ENCODE data around the gene OPA3. TPM values are rescaled to one million over a fixed set of nuclear protein-coding genes. Genes with fewer than 3 reads are reported as not detected.

The OPA3 gene
- total RNA-seq, 1 donor from 2014 or later: 6.6 TPM

GRCh38 chr19:45539459-45539858 lies 45.1 kb downstream of the OPA3 start:
- Histone ChIP-seq H3K9me3 (no peaks in the 10 kb centered on the region), H3K27ac (no peak overlapping the region), H3K4me3 (no peak overlapping the region), H3K36me3 (no peaks in the 10 kb centered on the region), H3K27me3 (no peaks in the 10 kb centered on the region), H3K4me1 (no peaks in the 10 kb centered on the region)
- TF ChIP-seq CTCF (IDR thresholded peaks at IDR 0.05) (no peak), POLR2A (IDR thresholded peaks at IDR 0.05) (no peak), POLR2AphosphoS5 (IDR thresholded peaks at IDR 0.05; ENCODE audit: insufficient read depth in 1 of 2, low read depth in 1 of 2) (no peak)
- intact Hi-C loops (cut with DNase I): no loop called here
- no peak for DNase-seq (ENCODE audit: extremely low spot score in 2 of 2)

DNA sequence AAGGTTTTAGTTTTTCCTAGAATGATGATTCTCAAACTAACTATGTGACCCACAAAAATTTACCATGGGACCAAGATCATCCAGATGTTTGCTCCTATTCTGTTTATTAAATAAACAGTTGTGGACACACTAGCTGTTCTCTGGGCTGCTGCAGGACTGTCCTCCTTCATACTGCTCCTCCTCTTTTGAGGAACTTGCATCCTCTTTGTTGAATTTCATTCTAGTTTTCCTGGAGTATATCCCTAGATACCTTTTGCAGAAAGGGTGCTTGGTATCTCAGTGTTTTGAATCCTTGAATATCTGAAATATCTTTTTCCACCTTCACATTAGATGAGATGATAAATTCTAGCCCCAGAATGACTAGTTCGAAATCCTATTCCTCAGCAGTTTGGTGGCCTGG lies 53.3 kb downstream of the OPA3 start:
- DNase-seq (ENCODE audit: extremely low spot score in 2 of 2): no peak
- Histone ChIP-seq H3K27ac (no peak overlapping the region), H3K9me3 (no peaks in the 10 kb centered on the region), H3K4me3 (no peak overlapping the region), H3K27me3 (no peaks in the 10 kb centered on the region), H3K4me1 (peaks cover 22% of the 10 kb centered on the region), H3K36me3 (peaks cover 0 to 7% of the 10 kb centered on the region in 2 donors)
- no peak for TF ChIP-seq POLR2A (IDR thresholded peaks at IDR 0.05)
- TF ChIP-seq CTCF (IDR thresholded peaks at IDR 0.05): no peak
- TF ChIP-seq POLR2AphosphoS5 (IDR thresholded peaks at IDR 0.05; ENCODE audit: insufficient read depth in 1 of 2, low read depth in 1 of 2): no peak
- intact Hi-C loops (cut with DNase I): no loop called here

GRCh38 chr19:45529420-45529785 lies 55.2 kb downstream of the OPA3 start:
- Histone ChIP-seq H3K36me3 (peaks cover 0 to 22% of the 10 kb centered on the region in 2 donors), H3K27me3 (no peaks in the 10 kb centered on the region), H3K9me3 (no peaks in the 10 kb centered on the region), H3K27ac (no peak overlapping the region), H3K4me1 (peaks cover 22% of the 10 kb centered on the region), H3K4me3 (peak overlapping the region in 1 of 2 donors; percentile 39)
- no peak for DNase-seq (ENCODE audit: extremely low spot score in 2 of 2)
- TF ChIP-seq POLR2A (IDR thresholded peaks at IDR 0.05): no peak
- intact Hi-C loops (cut with DNase I): no loop called here

DNA sequence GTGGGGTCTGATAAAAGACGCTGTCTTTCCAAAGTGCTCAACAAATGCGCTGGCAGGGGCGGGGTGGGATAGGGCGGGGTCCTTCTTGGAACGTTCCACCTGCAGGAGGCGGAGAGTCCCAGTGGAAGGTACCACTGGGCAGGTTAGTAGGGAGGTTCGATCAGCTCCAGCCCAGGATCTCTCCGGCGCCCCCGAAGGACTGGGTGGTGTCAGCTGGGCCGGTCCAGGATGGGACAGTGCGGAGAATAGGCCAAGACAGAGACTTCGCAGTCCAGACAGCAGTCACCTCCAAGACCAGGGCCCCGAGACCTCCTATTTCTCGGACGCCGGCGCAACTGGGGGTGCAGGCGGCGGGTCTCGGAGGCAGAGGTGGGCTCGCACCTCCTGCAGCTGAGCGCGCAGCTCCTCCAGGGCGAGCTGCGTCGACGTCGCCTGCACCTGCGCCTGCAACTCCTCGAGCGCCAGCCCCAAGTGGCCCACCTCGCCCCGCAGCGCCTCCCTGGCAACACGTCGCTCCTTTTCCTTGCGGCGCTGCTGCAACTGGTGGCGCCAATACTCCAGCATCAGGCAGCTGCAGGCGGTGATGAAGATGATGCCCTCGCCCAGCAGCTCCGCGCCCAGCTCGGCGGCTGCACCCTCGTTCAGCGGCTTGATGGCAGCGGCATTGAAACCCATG lies 55.7 kb downstream of the OPA3 start:
- intact Hi-C loops (cut with DNase I): no loop called here
- Histone ChIP-seq H3K27me3 (no peaks in the 10 kb centered on the region), H3K4me3 (peak overlapping the region; percentile 39 to 44), H3K36me3 (peaks cover 0 to 25% of the 10 kb centered on the region in 2 donors), H3K27ac (peak overlapping the region; percentile 22), H3K9me3 (no peaks in the 10 kb centered on the region), H3K4me1 (peaks cover 22% of the 10 kb centered on the region)
- no peak for DNase-seq (ENCODE audit: extremely low spot score in 2 of 2)
- TF ChIP-seq CTCF (IDR thresholded peaks at IDR 0.05) (no peak), POLR2AphosphoS5 (IDR thresholded peaks at IDR 0.05; ENCODE audit: insufficient read depth in 1 of 2, low read depth in 1 of 2) (no peak), POLR2A (IDR thresholded peaks at IDR 0.05) (no peak)

- Histone ChIP-seq H3K36me3 (peaks cover 0 to 25% of the 10 kb centered on the region in 2 donors), H3K4me1 (peaks cover 22% of the 10 kb centered on the region), H3K9me3 (no peaks in the 10 kb centered on the region), H3K27me3 (no peaks in the 10 kb centered on the region), H3K27ac (no peak overlapping the region), H3K4me3 (peak overlapping the region; percentile 39 to 44)
- DNase-seq (ENCODE audit: extremely low spot score in 2 of 2): no peak
- intact Hi-C loops (cut with DNase I): no loop called here
- TF ChIP-seq POLR2A (IDR thresholded peaks at IDR 0.05) (no peak), POLR2AphosphoS5 (IDR thresholded peaks at IDR 0.05; ENCODE audit: insufficient read depth in 1 of 2, low read depth in 1 of 2) (peak in 1 of 2 donors; percentile 45), CTCF (IDR thresholded peaks at IDR 0.05) (no peak)
These were observed 56.4 kb downstream of the OPA3 start for GRCh38 chr19:45528149-45528743.
